B cell (primary cell): ENCODE measurements around the gene ANXA4.

ENCODE experiments used
- CTCF ChIP-seq: fragments of 200-600 bp; IDR thresholded peaks from one replicate; pipeline ENCODE4 v1.8.0; 2022; ENCODE audit warnings: antibody characterized with exemption, mild to moderate bottlenecking
- EZH2 ChIP-seq: IDR thresholded peaks from 2 replicates; pipeline ENCODE4 v1.6.1; 2012; ENCODE audit warnings: borderline replicate concordance, low read depth, mild to moderate bottlenecking, moderate library complexity, low read length; ENCODE audit not compliant: insufficient read depth, poor library complexity, severe bottlenecking

- TF ChIP-seq CTCF, result no peak
- no peak for TF ChIP-seq EZH2
Observed at GRCh38 chr2:69817729-69818501, 76.0 kb downstream of the ANXA4 start.
